Glutamatergic neuron (in vitro differentiated cells): ENCODE measurements around the gene SUSD6. TPM values are rescaled to one million over a fixed set of nuclear protein-coding genes. Genes with fewer than 3 reads are reported as not detected.

Experiments
- DNase-seq: peaks from one replicate; pipeline ENCODE4 v3.0.0; 2022
- H3K27ac Mint-ChIP-seq: one replicate; pipeline ENCODE4 v1.8.0; 2020; ENCODE audit warnings: mild to moderate bottlenecking, mixed read lengths, inconsistent platforms; ENCODE audit not compliant: unreplicated experiment
- H3K27me3 Mint-ChIP-seq: one replicate; pipeline ENCODE4 v1.8.0; 2020; ENCODE audit warnings: mild to moderate bottlenecking, moderate library complexity, mixed read lengths, inconsistent platforms; ENCODE audit not compliant: unreplicated experiment
- H3K36me3 Mint-ChIP-seq: one replicate; pipeline ENCODE4 v1.8.0; 2020; ENCODE audit warnings: mild to moderate bottlenecking, mixed read lengths, inconsistent platforms; ENCODE audit not compliant: unreplicated experiment
- H3K4me1 Mint-ChIP-seq: one replicate; pipeline ENCODE4 v1.8.0; 2020; ENCODE audit warnings: mild to moderate bottlenecking, low read depth, mixed read lengths, inconsistent platforms; ENCODE audit not compliant: unreplicated experiment
- H3K4me3 Mint-ChIP-seq: one replicate; pipeline ENCODE4 v1.8.0; 2020; ENCODE audit warnings: mild to moderate bottlenecking, mixed read lengths, inconsistent platforms; ENCODE audit not compliant: unreplicated experiment
- H3K9me3 Mint-ChIP-seq: one replicate; pipeline ENCODE4 v1.8.0; 2020; ENCODE audit warnings: mild to moderate bottlenecking, moderate library complexity, mixed read lengths, inconsistent platforms; ENCODE audit not compliant: unreplicated experiment
- total RNA-seq: library from RNA; stranded (reverse); fragmentation: NEBNext Ultra II Directional; extraction: Animal tissue kit (Norgen Biotek cat#: 25700); gene quantifications from one replicate; pipeline ENCODE4 v1.2.1, GENCODE V29; 2021; ENCODE audit not compliant: unreplicated experiment
- TF ChIP-seq, protein P1 (sequence below): fragments of 200-600 bp; sonication (generic); IDR thresholded peaks from one replicate; pipeline ENCODE4 v1.5.0; 2021; ENCODE audit not compliant: partially characterized antibody, unreplicated experiment

Gene SUSD6
- total RNA-seq, 1 donor from 2014 or later, result 106 TPM

DNA sequence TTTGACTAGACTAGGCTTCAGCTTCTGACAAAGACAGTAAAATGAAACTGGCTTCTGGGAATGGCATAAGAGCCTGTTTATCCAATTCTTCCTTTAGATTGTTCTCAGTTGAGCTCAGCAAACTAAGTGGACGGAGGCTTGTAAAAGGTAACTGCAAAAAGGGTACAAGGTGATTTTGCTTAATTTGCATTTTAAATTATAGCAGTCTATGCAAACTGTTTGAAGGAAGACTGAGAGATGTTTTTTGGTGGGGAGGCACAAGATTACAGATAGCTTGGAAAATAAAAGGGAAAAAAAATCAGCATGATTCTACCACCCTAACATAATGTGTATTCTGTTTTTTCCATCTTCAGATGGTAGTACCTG, 5.0 kb downstream of the SUSD6 start:
- no peaks in the 10 kb centered on the region for H3K9me3 Mint-ChIP-seq
- peak overlapping the region; percentile 41 for H3K27ac Mint-ChIP-seq
- H3K4me3 Mint-ChIP-seq, result peak overlapping the region; percentile 96
- TF ChIP-seq, protein P1, sequence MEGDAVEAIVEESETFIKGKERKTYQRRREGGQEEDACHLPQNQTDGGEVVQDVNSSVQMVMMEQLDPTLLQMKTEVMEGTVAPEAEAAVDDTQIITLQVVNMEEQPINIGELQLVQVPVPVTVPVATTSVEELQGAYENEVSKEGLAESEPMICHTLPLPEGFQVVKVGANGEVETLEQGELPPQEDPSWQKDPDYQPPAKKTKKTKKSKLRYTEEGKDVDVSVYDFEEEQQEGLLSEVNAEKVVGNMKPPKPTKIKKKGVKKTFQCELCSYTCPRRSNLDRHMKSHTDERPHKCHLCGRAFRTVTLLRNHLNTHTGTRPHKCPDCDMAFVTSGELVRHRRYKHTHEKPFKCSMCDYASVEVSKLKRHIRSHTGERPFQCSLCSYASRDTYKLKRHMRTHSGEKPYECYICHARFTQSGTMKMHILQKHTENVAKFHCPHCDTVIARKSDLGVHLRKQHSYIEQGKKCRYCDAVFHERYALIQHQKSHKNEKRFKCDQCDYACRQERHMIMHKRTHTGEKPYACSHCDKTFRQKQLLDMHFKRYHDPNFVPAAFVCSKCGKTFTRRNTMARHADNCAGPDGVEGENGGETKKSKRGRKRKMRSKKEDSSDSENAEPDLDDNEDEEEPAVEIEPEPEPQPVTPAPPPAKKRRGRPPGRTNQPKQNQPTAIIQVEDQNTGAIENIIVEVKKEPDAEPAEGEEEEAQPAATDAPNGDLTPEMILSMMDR, result no peak
- no peaks in the 10 kb centered on the region for H3K36me3 Mint-ChIP-seq
- H3K4me1 Mint-ChIP-seq, result peaks cover 68% of the 10 kb centered on the region
- H3K27me3 Mint-ChIP-seq, result peaks cover 7% of the 10 kb centered on the region
- no peak for DNase-seq

GRCh38 chr14:69617796-69618195, 6.4 kb downstream of the SUSD6 start:
- Mint-ChIP-seq H3K36me3 (no peaks in the 10 kb centered on the region), H3K4me1 (peaks cover 71% of the 10 kb centered on the region), H3K4me3 (peak overlapping the region; percentile 96), H3K27ac (no peak overlapping the region), H3K27me3 (peaks cover 6% of the 10 kb centered on the region), H3K9me3 (no peaks in the 10 kb centered on the region)
- TF ChIP-seq, protein P1, result no peak
- DNase-seq, result no peak

- peak overlapping the region; percentile 69 for H3K27ac Mint-ChIP-seq
- TF ChIP-seq, protein P1, result no peak
- peak overlapping the region; percentile 63 for H3K4me3 Mint-ChIP-seq
- H3K27me3 Mint-ChIP-seq, result peaks cover 3% of the 10 kb centered on the region
- no peaks in the 10 kb centered on the region for H3K9me3 Mint-ChIP-seq
- H3K36me3 Mint-ChIP-seq, result no peaks in the 10 kb centered on the region
- DNase-seq, result no peak
- peaks cover 71% of the 10 kb centered on the region for H3K4me1 Mint-ChIP-seq
These were observed 7.6 kb downstream of the SUSD6 start for GRCh38 chr14:69619012-69619411.

DNA sequence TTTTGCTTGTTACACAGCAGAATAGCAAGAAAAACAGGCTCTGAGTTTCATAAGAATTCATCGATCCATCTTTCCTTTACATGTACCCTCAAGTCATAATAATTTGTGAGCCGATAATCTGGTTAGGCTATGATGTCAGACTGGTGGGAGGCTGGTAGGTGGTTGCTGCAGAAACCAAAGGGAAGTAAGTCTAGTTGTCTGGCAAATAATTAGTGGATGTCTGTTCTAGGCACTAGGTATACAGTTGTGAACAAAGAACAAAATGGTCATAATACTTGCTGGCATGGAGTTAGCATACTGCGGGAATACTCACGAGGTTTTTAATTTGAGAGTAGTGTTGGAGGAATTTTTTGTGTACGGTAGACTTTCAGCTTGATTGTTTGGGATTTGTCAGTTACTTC, 8.8 kb downstream of the SUSD6 start:
- H3K9me3 Mint-ChIP-seq, result no peaks in the 10 kb centered on the region
- no peak for DNase-seq
- peak overlapping the region; percentile 19 for H3K27ac Mint-ChIP-seq
- H3K4me1 Mint-ChIP-seq, result peaks cover 67% of the 10 kb centered on the region
- peak overlapping the region; percentile 12 for H3K4me3 Mint-ChIP-seq
- peaks cover 3% of the 10 kb centered on the region for H3K27me3 Mint-ChIP-seq
- TF ChIP-seq, protein P1, result no peak
- H3K36me3 Mint-ChIP-seq, result no peaks in the 10 kb centered on the region

DNA sequence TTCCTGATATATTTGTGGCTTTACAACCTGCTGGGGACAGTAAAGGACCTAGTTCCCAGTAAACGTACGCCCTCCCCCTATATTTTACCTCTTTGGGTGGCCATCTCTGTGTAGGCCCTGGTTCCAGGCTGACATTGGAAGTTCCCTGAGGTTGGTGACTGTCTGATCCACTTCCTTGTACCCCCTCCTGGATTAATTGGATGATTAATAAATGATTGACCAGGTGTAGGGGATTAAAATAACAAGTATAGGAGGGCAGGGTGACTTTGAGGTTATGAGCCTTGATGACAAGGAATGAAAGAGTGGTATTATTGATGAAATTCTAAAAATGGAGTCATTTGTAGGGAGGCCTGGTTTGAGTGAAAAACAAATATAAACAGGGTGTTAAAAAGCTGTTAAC, 9.6 kb downstream of the SUSD6 start:
- TF ChIP-seq, protein P1, result no peak
- H3K27me3 Mint-ChIP-seq, result peaks cover 3% of the 10 kb centered on the region
- no peaks in the 10 kb centered on the region for H3K9me3 Mint-ChIP-seq
- H3K4me1 Mint-ChIP-seq, result peaks cover 67% of the 10 kb centered on the region
- H3K4me3 Mint-ChIP-seq, result no peak overlapping the region
- H3K36me3 Mint-ChIP-seq, result no peaks in the 10 kb centered on the region
- H3K27ac Mint-ChIP-seq, result peak overlapping the region; percentile 77
- DNase-seq, result no peak
